A549 (cell line): ENCODE results near the gene TIAM2. TPM values are rescaled to one million over a fixed set of nuclear protein-coding genes. Genes with fewer than 3 reads are reported as not detected.

Experiments used
- ATAC-seq, 2 experiments: fragments of 200-7000 bp in 1 of 2; fragments of >200 bp in 1 of 2; cut with Nextera tagmentation in 1 of 2; cut with Tn5 transposase in 1 of 2; 3 replicates each; pipeline versions ENCODE4 v1.8.0 to v1.9.1; 2018 to 2020; ENCODE audit warnings: mild to moderate bottlenecking in 1 of 2, moderate library complexity in 1 of 2
- CTCF ChIA-PET: fragments of 300-600 bp; sonication (Branson Sonifier 250); formaldehyde crosslinking; extraction: SDS; loops from one replicate; lab custom pipeline; 2021; ENCODE audit warnings: antibody characterized with exemption, inconsistent platforms; lab: Yijun Ruan, JAX
- POLR2A ChIA-PET: fragments of 350-600 bp; formaldehyde crosslinking; extraction: SDS; loops from one replicate; lab custom pipeline; 2021; ENCODE audit warnings: antibody characterized with exemption, inconsistent platforms; lab: Yijun Ruan, JAX
- DNase-seq, 2 experiments: peaks; one replicate each; pipeline versions ENCODE4 v3.0.0 to v3.0.0-alpha.2; 2011 to 2016; ENCODE audit warnings: low read depth in 1 of 2, low spot score in 1 of 2
- FAIRE-seq: peaks from 2 replicates; lab custom pipeline; 2011; peaks lifted over from hg19 to GRCh38; lab: Jason Lieb, UNC
- H3K27ac ChIP-seq, 2 experiments: fragments of >200 bp; sonication (Bioruptor Twin); formaldehyde crosslinking; 3 replicates each; pipeline ENCODE4 v1.5.1; 2016 to 2017
- H3K4me1 ChIP-seq: fragments of >200 bp; sonication (Bioruptor Twin); formaldehyde crosslinking; 3 replicates; pipeline ENCODE4 v1.6.1; 2016
- H3K4me2 ChIP-seq: fragments of >200 bp; sonication (Bioruptor Twin); formaldehyde crosslinking; 3 replicates; pipeline ENCODE4 v1.6.1; 2016
- H3K4me3 ChIP-seq: fragments of >200 bp; sonication (Bioruptor Twin); formaldehyde crosslinking; 3 replicates; pipeline ENCODE4 v1.5.1; 2016
- H3K9me3 ChIP-seq: fragments of >200 bp; sonication (Bioruptor Twin); formaldehyde crosslinking; 3 replicates; pipeline ENCODE4 v1.6.1; 2016
- ATOH8 ChIP-seq: fragments of 250-450 bp; sonication (Bioruptor Pico); IDR thresholded peaks from 2 replicates; pipeline ENCODE4 v1.5.0; 2020; ENCODE audit warnings: low read depth, mild to moderate bottlenecking, moderate library complexity
- BCL3 ChIP-seq: fragments of >200 bp; sonication (Bioruptor Twin); formaldehyde crosslinking; IDR thresholded peaks from 3 replicates; pipeline ENCODE4 v1.6.1; 2016
- BHLHE40 ChIP-seq: IDR thresholded peaks from 2 replicates; pipeline ENCODE4 v1.6.1; 2012; ENCODE audit warnings: low read depth, low read length, inconsistent platforms
- CBX8 ChIP-seq: fragments of 200-600 bp; sonication (generic); IDR thresholded peaks from 2 replicates; pipeline ENCODE4 v1.6.1; 2016
- CHD4 ChIP-seq: fragments of 200-600 bp; sonication (generic); IDR thresholded peaks from 2 replicates; pipeline ENCODE4 v1.6.1; 2016; ENCODE audit warnings: antibody characterized with exemption, mild to moderate bottlenecking, borderline replicate concordance
- EHMT2 ChIP-seq: fragments of 200-600 bp; sonication (generic); IDR thresholded peaks from 2 replicates; pipeline ENCODE4 v1.6.1; 2016; ENCODE audit warnings: antibody characterized with exemption, low read depth, mild to moderate bottlenecking, moderate library complexity
- EP300 ChIP-seq, 2 experiments: fragments of >200 bp; sonication (Bioruptor Twin); formaldehyde crosslinking; IDR thresholded peaks; 2 replicates in 1 of 2; 3 replicates in 1 of 2; pipeline ENCODE4 v1.6.1; 2016 to 2017
- FOSB ChIP-seq: fragments of 250-450 bp; sonication (Bioruptor Pico); IDR thresholded peaks from 2 replicates; pipeline ENCODE4 v1.5.0; 2020; ENCODE audit warnings: mild to moderate bottlenecking, moderate library complexity
- FOXS1 ChIP-seq: fragments of 250-450 bp; sonication (Bioruptor Pico); IDR thresholded peaks from 2 replicates; pipeline ENCODE4 v1.5.0; 2020; ENCODE audit warnings: mild to moderate bottlenecking, moderate library complexity
- HMGXB4 ChIP-seq: fragments of 250-450 bp; sonication (Bioruptor Pico); IDR thresholded peaks from 2 replicates; pipeline ENCODE4 v1.5.0; 2021; ENCODE audit warnings: mild to moderate bottlenecking, moderate library complexity, borderline replicate concordance
- HOXB13 ChIP-seq: fragments of 250-450 bp; sonication (Bioruptor Pico); IDR thresholded peaks from 2 replicates; pipeline ENCODE4 v1.5.0; 2020; ENCODE audit warnings: low read depth, mild to moderate bottlenecking, moderate library complexity
- HOXB5 ChIP-seq: fragments of 250-450 bp; sonication (Bioruptor Pico); IDR thresholded peaks from 2 replicates; pipeline ENCODE4 v1.5.0; 2020; ENCODE audit warnings: mild to moderate bottlenecking, moderate library complexity
- JUNB ChIP-seq: fragments of >200 bp; sonication (Bioruptor Twin); formaldehyde crosslinking; IDR thresholded peaks from 2 replicates; pipeline ENCODE4 v1.6.1; 2016
- KDM5A ChIP-seq: fragments of 200-600 bp; sonication (generic); IDR thresholded peaks from 2 replicates; pipeline ENCODE4 v1.6.1; 2016; ENCODE audit warnings: antibody characterized with exemption, mild to moderate bottlenecking
- MAZ ChIP-seq: fragments of 150-350 bp; IDR thresholded peaks from 2 replicates; pipeline ENCODE4 v1.6.1; 2014; ENCODE audit warnings: antibody characterized with exemption, low read depth, low read length, borderline replicate concordance
- PHF8 ChIP-seq: fragments of 200-600 bp; sonication (generic); IDR thresholded peaks from 2 replicates; pipeline ENCODE4 v1.6.1; 2016; ENCODE audit warnings: low read depth, mild to moderate bottlenecking, antibody characterized with exemption, moderate library complexity, borderline replicate concordance
- POLR2A ChIP-seq: IDR thresholded peaks from 2 replicates; pipeline ENCODE4 v1.6.1; 2012; ENCODE audit warnings: mild to moderate bottlenecking, low read length
- POLR2AphosphoS2 ChIP-seq: conservative IDR thresholded peaks from 2 replicates; pipeline ENCODE4 v1.6.1; 2012; ENCODE audit warnings: low read length, improper control_type of control experiment, inconsistent platforms
- RAD21 ChIP-seq, 2 experiments: fragments of >200 bp in 1 of 2; sonication (Bioruptor Twin) in 1 of 2; formaldehyde crosslinking in 1 of 2; IDR thresholded peaks in 1 of 2; conservative IDR thresholded peaks in 1 of 2; 2 replicates in 1 of 2; 3 replicates in 1 of 2; pipeline ENCODE4 v1.6.1; 2012 to 2018; ENCODE audit warnings: inconsistent platforms in 1 of 2
- RARB ChIP-seq: fragments of 250-450 bp; sonication (Bioruptor Pico); IDR thresholded peaks from 2 replicates; pipeline ENCODE4 v1.8.0; 2021; ENCODE audit warnings: mild to moderate bottlenecking, moderate library complexity
- RFX5 ChIP-seq: fragments of 450-650 bp; IDR thresholded peaks from 2 replicates; pipeline ENCODE4 v1.7.1; 2014; ENCODE audit warnings: antibody characterized with exemption, mild to moderate bottlenecking, moderate library complexity
- SREBF2 ChIP-seq: fragments of 450-650 bp; IDR thresholded peaks from 2 replicates; pipeline ENCODE4 v1.6.1; 2014; ENCODE audit warnings: mild to moderate bottlenecking, moderate library complexity
- TFCP2L1 ChIP-seq: fragments of 250-450 bp; sonication (Bioruptor Pico); IDR thresholded peaks from 2 replicates; pipeline ENCODE4 v1.5.0; 2021; ENCODE audit warnings: mild to moderate bottlenecking
- TP53 ChIP-seq: fragments of 250-450 bp; sonication (Bioruptor Pico); IDR thresholded peaks from 2 replicates; pipeline ENCODE4 v1.5.0; 2021; ENCODE audit warnings: mild to moderate bottlenecking, moderate library complexity
- USF2 ChIP-seq: fragments of 450-650 bp; IDR thresholded peaks from 2 replicates; pipeline ENCODE4 v1.6.1; 2014; ENCODE audit warnings: antibody characterized with exemption
- ZC3H11A ChIP-seq: fragments of 450-650 bp; IDR thresholded peaks from 2 replicates; pipeline ENCODE4 v1.6.1; 2014; ENCODE audit warnings: antibody characterized with exemption, mild to moderate bottlenecking
- ZNF302 ChIP-seq: fragments of 250-450 bp; sonication (Bioruptor Pico); IDR thresholded peaks from 2 replicates; pipeline ENCODE4 v1.9.0; 2021; ENCODE audit warnings: inconsistent platforms, mild to moderate bottlenecking, moderate library complexity
- ZSCAN20 ChIP-seq: fragments of 250-450 bp; sonication (Bioruptor Pico); IDR thresholded peaks from 2 replicates; pipeline ENCODE4 v1.8.0; 2022; ENCODE audit warnings: mild to moderate bottlenecking, moderate library complexity
- WGBS: methylation state at CpG from one replicate; pipeline ENCODE4 v1.1.6; 2017; ENCODE audit errors: missing lambda C conversion rate; 5-methylcytosine and 5-hydroxymethylcytosine counted together
- polyA plus RNA-seq, 4 experiments: library from polyadenylated mRNA; depleted of rRNA in 3 of 4; stranded (reverse); fragments of >200 nt; fragmentation: RNase III in 1 of 4; extraction: RNeasy Plus Mini Kit Qiagen cat#74134 plus additional on column Dnase treatment in 1 of 4; gene quantifications; 2 replicates in 3 of 4; 3 replicates in 1 of 4; pipeline ENCODE4 v1.2.3, GENCODE V29; 2011 to 2017

The TIAM2 gene
- polyA plus RNA-seq, 2 of the 4 experiments (the other 2 are of a cell fraction) = 2.5 to 3.1 TPM

- DNase-seq = no peak
- WGBS = 82% methylated on average over 7 of the region's 7 CpGs
- Histone ChIP-seq H3K4me1 (0 out of 3 replicates have a peak, but pooled peaks cover 3% of the 10 kb centered on the region), H3K27ac (no peak overlapping the region), H3K9me3 (no peaks in the 10 kb centered on the region), H3K4me3 (no peak overlapping the region), H3K4me2 (no peak overlapping the region)
- TF ChIP-seq POLR2AphosphoS2 (no peak), RAD21 (conservative IDR thresholded peaks at IDR 0.05 in 1 of 2, IDR thresholded peaks at IDR 0.05 in 1 of 2) (no peak), TFCP2L1 (CRISPR knock-in tag) (no peak), TP53 (CRISPR knock-in tag) (no peak), RFX5 (no peak), SREBF2 (no peak), CBX8 (no peak), FOXS1 (CRISPR knock-in tag) (no peak), KDM5A (no peak), JUNB (no peak), EHMT2 (no peak), PHF8 (no peak), ZC3H11A (no peak), POLR2A (no peak), ZSCAN20 (CRISPR knock-in tag) (no peak)
- no peak for FAIRE-seq
- ATAC-seq = no peak
- CTCF ChIA-PET = no interaction called here
- POLR2A ChIA-PET = no interaction called here
Observed at GRCh38 chr6:155143578-155144106, 148.5 kb downstream of the TIAM2 start.

- 90% methylated on average over 4 of the region's 4 CpGs for WGBS
- ATAC-seq = no peak
- POLR2A ChIA-PET = no interaction called here
Observed at GRCh38 chr6:155146205-155146604, 151.1 kb downstream of the TIAM2 start.

GRCh38 chr6:155147958-155148663, 153.0 kb downstream of the TIAM2 start:
- Histone ChIP-seq H3K27ac (no peak overlapping the region), H3K4me1 (peaks cover 7% of the 10 kb centered on the region; the same call in 2 of the 3 replicates), H3K9me3 (no peaks in the 10 kb centered on the region), H3K4me2 (no peak overlapping the region), H3K4me3 (no peak overlapping the region)
- ATAC-seq = no peak
- 93% methylated on average over 6 of the region's 7 CpGs for WGBS
- ChIA-PET CTCF (interaction anchor here (1.1 kb wide), 1 partner anchor 220 kb away, joined by 3 read pairs; no protein-coding TSS in a partner anchor), POLR2A (no interaction called here)
- no peak for DNase-seq
- FAIRE-seq = no peak
- TF ChIP-seq BCL3 = no peak
- no peak for TF ChIP-seq HOXB13 (CRISPR knock-in tag)
- no peak for TF ChIP-seq FOSB (CRISPR knock-in tag)
- no peak for TF ChIP-seq RFX5
- TF ChIP-seq KDM5A = no peak
- TF ChIP-seq ATOH8 (CRISPR knock-in tag) = no peak
- TF ChIP-seq SREBF2 = no peak
- no peak for TF ChIP-seq CHD4
- TF ChIP-seq ZNF302 (CRISPR knock-in tag) = no peak
- TF ChIP-seq HMGXB4 = no peak
- no peak for TF ChIP-seq RARB (CRISPR knock-in tag)

More at GRCh38 chr6:155146205-155146604, 151.1 kb downstream of the TIAM2 start:
- H3K4me2 ChIP-seq = no peak overlapping the region
- FAIRE-seq (no peak), DNase-seq (no peak)
- TF ChIP-seq BHLHE40 (no peak), MAZ (no peak), EHMT2 (no peak), EP300 (IDR thresholded peaks at IDR 0.05) (no peak), TFCP2L1 (CRISPR knock-in tag) (no peak), ZNF302 (CRISPR knock-in tag) (no peak), HOXB5 (CRISPR knock-in tag) (no peak), USF2 (no peak), CBX8 (no peak), CHD4 (no peak), RARB (CRISPR knock-in tag) (no peak)
- H3K27ac ChIP-seq = no peak overlapping the region
- CTCF ChIA-PET = no interaction called here
- no peak overlapping the region for H3K4me3 ChIP-seq
- H3K9me3 ChIP-seq = no peaks in the 10 kb centered on the region
- H3K4me1 ChIP-seq = peaks cover 7% of the 10 kb centered on the region; the same call in 2 of the 3 replicates
